HEK293T (cell line): Measurements from ENCODE around the gene SYNE2.

ENCODE experiments used
- CTCF ChIA-PET: fragments of 350-600 bp; formaldehyde crosslinking; extraction: SDS; loops from one replicate; lab custom pipeline; 2021; ENCODE audit warnings: antibody characterized with exemption, inconsistent platforms; lab: Yijun Ruan, JAX
- POLR2A ChIA-PET: fragments of 350-600 bp; formaldehyde crosslinking; extraction: SDS; loops from one replicate; lab custom pipeline; 2020; ENCODE audit warnings: antibody characterized with exemption, inconsistent platforms; lab: Yijun Ruan, JAX
- DNase-seq: peaks from one replicate; pipeline ENCODE4 v3.0.0; 2012; ENCODE audit warnings: mixed read lengths; ENCODE audit errors: extremely low spot score
- ARNT ChIP-seq: fragments of 450-650 bp; IDR thresholded peaks from 2 replicates; pipeline ENCODE4 v1.6.1; 2017; ENCODE audit warnings: mild to moderate bottlenecking
- BHLHE40 ChIP-seq: fragments of 450-650 bp; IDR thresholded peaks from 2 replicates; pipeline ENCODE4 v1.6.1; 2016; ENCODE audit warnings: mild to moderate bottlenecking, moderate library complexity, borderline replicate concordance
- CTBP1 ChIP-seq: fragments of 450-650 bp; IDR thresholded peaks from 2 replicates; pipeline ENCODE4 v1.6.1; 2016; ENCODE audit warnings: borderline replicate concordance
- ELF4 ChIP-seq: fragments of 450-650 bp; IDR thresholded peaks from 2 replicates; pipeline ENCODE4 v1.6.1; 2017; ENCODE audit warnings: antibody characterized with exemption
- FOXA1 ChIP-seq: fragments of 450-650 bp; IDR thresholded peaks from 2 replicates; pipeline ENCODE4 v1.6.1; 2016; ENCODE audit warnings: mild to moderate bottlenecking
- FOXK2 ChIP-seq: fragments of 450-650 bp; IDR thresholded peaks from 2 replicates; pipeline ENCODE4 v1.6.1; 2016; ENCODE audit warnings: mild to moderate bottlenecking
- FOXM1 ChIP-seq: fragments of 450-650 bp; IDR thresholded peaks from 2 replicates; pipeline ENCODE4 v1.6.1; 2017; ENCODE audit warnings: mild to moderate bottlenecking, borderline replicate concordance
- HDGF ChIP-seq: fragments of 450-650 bp; IDR thresholded peaks from 2 replicates; pipeline ENCODE4 v1.6.1; 2017; ENCODE audit warnings: antibody characterized with exemption, borderline replicate concordance
- L3MBTL2 ChIP-seq: fragments of 450-650 bp; conservative IDR thresholded peaks from 2 replicates; pipeline ENCODE4 v1.6.1; 2016; ENCODE audit warnings: mild to moderate bottlenecking
- LEF1 ChIP-seq: fragments of 450-650 bp; IDR thresholded peaks from 2 replicates; pipeline ENCODE4 v1.6.1; 2017; ENCODE audit warnings: mild to moderate bottlenecking, borderline replicate concordance
- NFRKB ChIP-seq: fragments of 450-650 bp; IDR thresholded peaks from 2 replicates; pipeline ENCODE4 v1.6.1; 2016; ENCODE audit warnings: mild to moderate bottlenecking, moderate library complexity
- SP1 ChIP-seq: fragments of 450-650 bp; IDR thresholded peaks from 2 replicates; pipeline ENCODE4 v1.6.1; 2017
- SUZ12 ChIP-seq: fragments of 450-650 bp; IDR thresholded peaks from 2 replicates; pipeline ENCODE4 v1.6.1; 2016; ENCODE audit warnings: mild to moderate bottlenecking
- TARDBP ChIP-seq: fragments of 450-650 bp; IDR thresholded peaks from 2 replicates; pipeline ENCODE4 v1.6.1; 2016
- ZNF384 ChIP-seq: fragments of 450-650 bp; IDR thresholded peaks from 2 replicates; pipeline ENCODE4 v1.6.1; 2016
- TF ChIP-seq, protein P1 (sequence below): fragments of 450-650 bp; IDR thresholded peaks from 2 replicates; pipeline ENCODE4 v1.6.1; 2016

SYNE2 gene

DNA sequence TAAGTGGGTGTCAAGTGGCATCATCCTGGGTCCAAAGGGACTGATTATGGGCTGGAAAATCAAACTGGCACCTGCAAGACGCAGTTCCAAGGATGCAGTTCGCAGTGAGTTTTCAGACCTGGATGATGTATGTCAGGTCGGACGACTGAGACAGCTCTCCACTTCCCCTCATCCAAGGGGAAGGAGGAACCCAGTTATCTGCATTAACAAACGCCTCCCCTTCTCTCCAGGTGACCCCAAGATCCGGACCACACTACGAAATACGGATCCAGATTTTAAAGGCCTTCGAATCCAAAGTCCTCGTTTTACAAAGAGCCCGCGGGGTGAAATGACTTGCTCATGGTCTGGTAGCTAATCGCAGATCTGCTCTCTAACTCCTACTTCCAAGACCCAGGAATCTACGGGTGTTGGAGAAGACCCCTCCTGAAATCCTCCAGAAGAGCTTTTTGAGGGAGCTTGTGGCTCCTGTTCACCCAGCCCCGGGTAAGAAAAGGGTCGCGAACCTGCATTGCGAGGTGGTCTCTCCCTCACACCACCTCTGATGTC lies 460 bp upstream of the SYNE2 start:
- CTCF ChIA-PET = interaction anchor here (0.9 kb wide), 2 partner anchors 59 to 361 kb away, joined by 3 read pairs; no protein-coding TSS in a partner anchor
- POLR2A ChIA-PET = interaction anchor here (0.6 kb wide), 1 partner anchor 351 kb away, joined by 3 read pairs; no protein-coding TSS in a partner anchor
- no peak for TF ChIP-seq TARDBP
- no peak for TF ChIP-seq ZNF384
- no peak for TF ChIP-seq LEF1
- TF ChIP-seq HDGF = no peak
- no peak for TF ChIP-seq CTBP1
- TF ChIP-seq SUZ12 = no peak
- no peak for TF ChIP-seq NFRKB
- TF ChIP-seq ARNT = no peak
- TF ChIP-seq FOXM1 = no peak
- no peak for TF ChIP-seq SP1
- TF ChIP-seq ELF4 = no peak
- TF ChIP-seq, protein P1, sequence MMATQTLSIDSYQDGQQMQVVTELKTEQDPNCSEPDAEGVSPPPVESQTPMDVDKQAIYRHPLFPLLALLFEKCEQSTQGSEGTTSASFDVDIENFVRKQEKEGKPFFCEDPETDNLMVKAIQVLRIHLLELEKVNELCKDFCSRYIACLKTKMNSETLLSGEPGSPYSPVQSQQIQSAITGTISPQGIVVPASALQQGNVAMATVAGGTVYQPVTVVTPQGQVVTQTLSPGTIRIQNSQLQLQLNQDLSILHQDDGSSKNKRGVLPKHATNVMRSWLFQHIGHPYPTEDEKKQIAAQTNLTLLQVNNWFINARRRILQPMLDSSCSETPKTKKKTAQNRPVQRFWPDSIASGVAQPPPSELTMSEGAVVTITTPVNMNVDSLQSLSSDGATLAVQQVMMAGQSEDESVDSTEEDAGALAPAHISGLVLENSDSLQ = no peak
- no peak for TF ChIP-seq BHLHE40
- TF ChIP-seq FOXK2 = no peak
- TF ChIP-seq FOXA1 = no peak
- no peak for TF ChIP-seq L3MBTL2
- no peak for DNase-seq

DNA sequence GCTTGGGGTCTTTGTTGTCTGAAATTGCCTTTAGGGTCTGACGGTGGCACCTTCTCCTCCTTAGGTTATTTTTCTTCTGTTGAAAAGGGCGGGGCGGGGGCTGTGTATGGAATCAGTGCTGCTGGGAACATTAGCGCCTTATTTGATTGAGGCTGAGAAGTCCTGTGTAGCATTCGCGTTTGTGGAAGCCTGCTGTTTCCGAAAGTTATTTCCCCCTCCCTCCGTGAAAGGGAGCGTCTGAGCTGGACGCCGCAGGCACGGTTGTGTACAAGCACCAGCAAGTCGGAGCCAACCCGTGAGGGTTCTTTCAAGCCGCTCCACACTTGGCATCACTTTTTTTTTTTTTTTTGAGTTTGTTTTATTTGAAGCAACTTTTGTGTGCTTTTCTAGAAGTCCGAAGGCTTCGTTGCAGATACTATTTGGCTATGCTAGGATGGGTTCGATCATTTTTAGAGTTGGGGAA lies 1.1 kb downstream of the SYNE2 start:
- TF ChIP-seq ZNF384 (peak; percentile 78; the same call in 1 of the 2 replicates), CTBP1 (no peak), HDGF (no peak)
- ChIA-PET CTCF (interaction anchor here (0.9 kb wide), 1 partner anchor 450 kb away, joined by 3 read pairs; no protein-coding TSS in a partner anchor), POLR2A (interaction anchor here (0.8 to 2.5 kb wide), 2 partner anchors 10 to 484 kb away, joined by 3 to 8 read pairs; no protein-coding TSS in a partner anchor)
- peak; percentile 66 for DNase-seq

DNA sequence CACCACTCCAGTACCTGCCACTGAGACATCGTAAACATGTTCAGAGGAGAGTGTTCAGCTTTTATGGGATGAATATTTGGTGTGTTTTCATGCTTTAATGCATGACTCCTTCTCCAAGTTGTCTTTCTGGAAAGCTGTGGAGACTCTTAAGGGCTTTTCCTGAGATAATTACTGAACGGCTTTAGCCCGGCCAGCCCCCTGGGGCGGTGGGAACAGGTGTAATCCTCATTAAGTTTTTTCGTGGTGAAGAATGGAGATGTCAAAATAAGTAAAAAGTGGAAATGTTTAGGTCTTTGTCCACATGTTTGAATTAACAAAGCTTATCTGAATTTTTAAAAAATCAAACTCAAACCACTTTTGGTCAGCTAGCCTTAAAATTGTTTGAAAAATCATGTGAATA lies 1.5 kb downstream of the SYNE2 start:
- ChIA-PET POLR2A (interaction anchor here (0.8 to 2.5 kb wide), 2 partner anchors 9 to 483 kb away, joined by 3 to 8 read pairs; no protein-coding TSS in a partner anchor), CTCF (interaction anchor here (0.9 kb wide), 1 partner anchor 450 kb away, joined by 3 read pairs; no protein-coding TSS in a partner anchor)
- DNase-seq = no peak
- TF ChIP-seq ZNF384 (no peak), NFRKB (no peak)

DNA sequence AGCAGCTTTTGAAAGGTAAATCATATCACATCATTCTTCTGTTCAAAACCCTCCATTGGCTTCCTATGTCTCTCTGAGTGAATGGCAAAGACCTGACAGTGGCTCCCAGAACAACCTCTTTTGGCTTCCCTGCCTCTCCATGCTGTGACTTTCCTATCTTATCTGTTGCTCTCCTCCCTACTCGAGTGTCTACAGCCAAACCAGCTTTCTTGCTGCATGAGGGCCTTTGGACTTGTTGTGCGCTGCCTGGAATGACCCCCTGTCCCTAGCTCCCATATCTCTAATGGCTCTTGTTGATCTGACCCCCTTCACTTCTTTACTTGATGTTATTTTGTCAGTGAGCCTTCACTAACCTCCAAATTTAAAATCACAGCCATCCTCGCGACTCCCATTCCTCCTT lies 2.5 kb downstream of the SYNE2 start:
- POLR2A ChIA-PET = interaction anchor here (2.5 kb wide), 1 partner anchor 9 kb away, joined by 8 read pairs; no protein-coding TSS in a partner anchor
- CTCF ChIA-PET = no interaction called here
- no peak for DNase-seq
- TF ChIP-seq CTBP1 (no peak), ZNF384 (no peak), ARNT (no peak), BHLHE40 (no peak), LEF1 (no peak)

GRCh38 chr14:63857466-63858030 lies 4.7 kb downstream of the SYNE2 start:
- DNase-seq = no peak
- TF ChIP-seq FOXK2 (no peak), ZNF384 (no peak), SUZ12 (no peak), FOXM1 (no peak), FOXA1 (no peak), TARDBP (no peak), CTBP1 (no peak), ELF4 (no peak), HDGF (no peak), BHLHE40 (no peak)
- TF ChIP-seq, protein P1 = no peak
- ChIA-PET POLR2A (no interaction called here), CTCF (no interaction called here)

GRCh38 chr14:63860146-63860545 lies 7.3 kb downstream of the SYNE2 start:
- POLR2A ChIA-PET = no interaction called here

More at GRCh38 chr14:63860146-63860545, 7.3 kb downstream of the SYNE2 start:
- no peak for TF ChIP-seq ELF4
- TF ChIP-seq BHLHE40 = no peak
- TF ChIP-seq SUZ12 = no peak
- TF ChIP-seq L3MBTL2 = no peak
- TF ChIP-seq, protein P1 = no peak
- no peak for TF ChIP-seq ZNF384
- TF ChIP-seq FOXK2 = no peak
- TF ChIP-seq SP1 = no peak
- CTCF ChIA-PET = no interaction called here
- no peak for DNase-seq
